H1 (cell line): ENCODE measurements around the gene SRSF2. TPM values are rescaled to one million over a fixed set of nuclear protein-coding genes. Genes with fewer than 3 reads are reported as not detected.

ENCODE experiments used
- CTCF ChIA-PET: fragments of 300-600 bp; sonication (Branson Sonifier 250); formaldehyde crosslinking; loops from one replicate; lab custom pipeline; 2021; ENCODE audit not compliant: partially characterized antibody; lab: Charles Lee
- POLR2A ChIA-PET: fragments of 300-600 bp; sonication (Branson Sonifier 250); formaldehyde crosslinking; loops from one replicate; lab custom pipeline; 2021; ENCODE audit warnings: inconsistent platforms; ENCODE audit not compliant: partially characterized antibody; lab: Charles Lee
- DNase-seq, 2 experiments: peaks; one replicate each; pipeline versions ENCODE4 v3.0.0 to v3.0.0-alpha.2; 2010 to 2022; ENCODE audit warnings: low spot score in 2 of 2, low read depth in 1 of 2, mixed read lengths in 1 of 2
- FAIRE-seq: peaks from 2 replicates; lab custom pipeline; 2011; peaks lifted over from hg19 to GRCh38; lab: Jason Lieb, UNC
- H2AFZ ChIP-seq: 2 replicates; pipeline ENCODE4 v1.8.1; 2012; ENCODE audit warnings: low read length, inconsistent platforms
- H2AK5ac ChIP-seq: 2 replicates; pipeline ENCODE4 v1.6.1; 2013; ENCODE audit warnings: low read depth, low read length
- H2BK120ac ChIP-seq: replicated peaks from 2 replicates; pipeline ENCODE3; 2013; ENCODE audit warnings: low read depth, low read length, inconsistent platforms
- H2BK12ac ChIP-seq: 2 replicates; pipeline ENCODE4 v1.6.1; 2013; ENCODE audit warnings: low read depth, low read length
- H2BK15ac ChIP-seq: 2 replicates; pipeline ENCODE4 v1.6.1; 2013; ENCODE audit warnings: low read length
- H2BK20ac ChIP-seq: 2 replicates; pipeline ENCODE4 v1.6.1; 2013; ENCODE audit warnings: low read length
- H2BK5ac ChIP-seq: 2 replicates; pipeline ENCODE4 v1.6.1; 2013; ENCODE audit warnings: low read depth, low read length
- H3K14ac ChIP-seq: 2 replicates; pipeline ENCODE4 v1.6.1; 2013; ENCODE audit warnings: inconsistent platforms; ENCODE audit not compliant: insufficient read length
- H3K18ac ChIP-seq: 2 replicates; pipeline ENCODE4 v1.6.1; 2013; ENCODE audit warnings: low read length; ENCODE audit errors: extremely low read depth
- H3K23ac ChIP-seq: 2 replicates; pipeline ENCODE4 v1.6.1; 2013; ENCODE audit warnings: inconsistent platforms; ENCODE audit not compliant: insufficient read length
- H3K23me2 ChIP-seq: 2 replicates; pipeline ENCODE4 v1.6.1; 2013; ENCODE audit warnings: low read depth, low read length
- H3K27ac ChIP-seq: 2 replicates; pipeline ENCODE4 v1.6.1; 2011; ENCODE audit warnings: low read depth, low read length, inconsistent platforms
- H3K27me3 ChIP-seq, 4 experiments: replicated peaks in 1 of 4; 1 replicate in 1 of 4; 2 replicates in 3 of 4; pipeline versions ENCODE4 v1.6.1 to v1.8.1; 2011 to 2013; ENCODE audit warnings: low read length in 3 of 4, mild to moderate bottlenecking in 3 of 4, inconsistent platforms in 2 of 4, mixed read lengths in 2 of 4, moderate library complexity in 1 of 4; ENCODE audit not compliant: control insufficient read depth in 3 of 4, insufficient read depth in 3 of 4; ENCODE audit errors: extremely low read depth in 1 of 4
- H3K36me3 ChIP-seq, 4 experiments: 2 replicates each; pipeline versions ENCODE4 v1.6.1 to v1.8.1; 2011 to 2013; ENCODE audit warnings: mild to moderate bottlenecking in 4 of 4, low read length in 3 of 4, moderate library complexity in 2 of 4, control low read depth in 1 of 4, inconsistent platforms in 1 of 4; ENCODE audit not compliant: insufficient read depth in 4 of 4, control insufficient read depth in 2 of 4
- H3K4ac ChIP-seq: replicated peaks from 2 replicates; pipeline ENCODE3; 2013; ENCODE audit warnings: low read length, low read depth, mixed read lengths, inconsistent platforms; ENCODE audit not compliant: insufficient read length
- H3K4me1 ChIP-seq, 4 experiments: replicated peaks in 1 of 4; 1 replicate in 1 of 4; 2 replicates in 3 of 4; pipeline versions ENCODE4 v1.6.1 to v1.8.1; 2011 to 2013; ENCODE audit warnings: low read length in 3 of 4, inconsistent platforms in 2 of 4, mixed read lengths in 1 of 4; ENCODE audit not compliant: insufficient read depth in 4 of 4, control insufficient read depth in 3 of 4
- H3K4me2 ChIP-seq, 2 experiments: 2 replicates each; pipeline versions ENCODE4 v1.6.1 to v1.8.1; 2011 to 2013; ENCODE audit warnings: low read depth in 2 of 2, low read length in 2 of 2, control low read depth in 1 of 2, inconsistent platforms in 1 of 2, mild to moderate bottlenecking in 1 of 2; ENCODE audit not compliant: insufficient read depth in 1 of 2
- H3K4me3 ChIP-seq, 4 experiments: fragments of 200-600, 300-600 bp in 1 of 4; sonication (generic), shearing (Covaris generic), sonication (Bioruptor Twin) in 1 of 4; 2 replicates each; pipeline versions ENCODE4 v1.5.1 to v1.8.1; 2011 to 2016; ENCODE audit warnings: low read length in 4 of 4, low read depth in 3 of 4, control low read depth in 2 of 4, inconsistent platforms in 2 of 4, mild to moderate bottlenecking in 2 of 4, mixed read lengths in 1 of 4, moderate library complexity in 1 of 4; ENCODE audit not compliant: insufficient read depth in 2 of 4; ENCODE audit errors: extremely low read depth in 1 of 4
- H3K56ac ChIP-seq: replicated peaks from 2 replicates; pipeline ENCODE3; 2013; ENCODE audit warnings: low read depth, mild to moderate bottlenecking, mixed read lengths, low read length, inconsistent platforms; ENCODE audit not compliant: insufficient read length
- H3K79me1 ChIP-seq: 2 replicates; pipeline ENCODE4 v1.6.1; 2013; ENCODE audit warnings: low read depth, low read length, control low read depth
- H3K79me2 ChIP-seq, 2 experiments: 2 replicates each; pipeline versions ENCODE4 v1.6.1 to v1.8.1; 2012 to 2013; ENCODE audit warnings: low read length in 2 of 2, mild to moderate bottlenecking in 2 of 2, inconsistent platforms in 1 of 2; ENCODE audit not compliant: insufficient read depth in 2 of 2, control insufficient read depth in 1 of 2
- H3K9ac ChIP-seq, 4 experiments: replicated peaks in 1 of 4; 1 replicate in 1 of 4; 2 replicates in 3 of 4; pipeline versions ENCODE4 v1.6.1 to v1.8.1; 2011 to 2013; ENCODE audit warnings: low read depth in 3 of 4, low read length in 3 of 4, control low read depth in 2 of 4, mild to moderate bottlenecking in 2 of 4, moderate library complexity in 2 of 4, inconsistent platforms in 1 of 4; ENCODE audit errors: extremely low read depth in 1 of 4
- H3K9me3 ChIP-seq, 2 experiments: 2 replicates each; pipeline versions ENCODE4 v1.6.1 to v1.8.1; 2012 to 2013; ENCODE audit warnings: mild to moderate bottlenecking in 2 of 2, moderate library complexity in 2 of 2, control low read depth in 1 of 2, inconsistent platforms in 1 of 2, low read depth in 1 of 2, low read length in 1 of 2, mixed read lengths in 1 of 2; ENCODE audit not compliant: insufficient read depth in 2 of 2
- H4K20me1 ChIP-seq, 2 experiments: replicated peaks in 1 of 2; 2 replicates each; pipeline versions ENCODE3 to v1.8.1; 2011 to 2013; ENCODE audit warnings: inconsistent platforms in 2 of 2, low read length in 2 of 2, mild to moderate bottlenecking in 1 of 2; ENCODE audit not compliant: insufficient read depth in 2 of 2, control insufficient read depth in 1 of 2
- H4K5ac ChIP-seq: 2 replicates; pipeline ENCODE4 v1.6.1; 2013; ENCODE audit warnings: low read length, low read depth, mixed read lengths, inconsistent platforms; ENCODE audit not compliant: insufficient read length
- H4K8ac ChIP-seq: 2 replicates; pipeline ENCODE4 v1.8.0; 2013; ENCODE audit warnings: mild to moderate bottlenecking, moderate library complexity, low read length, inconsistent platforms; ENCODE audit not compliant: insufficient read depth; ENCODE audit errors: extremely low read depth
- H4K91ac ChIP-seq: replicated peaks from 2 replicates; pipeline ENCODE3; 2013; ENCODE audit warnings: low read length, mixed read lengths, inconsistent platforms; ENCODE audit not compliant: insufficient read length
- ATF3 ChIP-seq: IDR thresholded peaks from 2 replicates; pipeline ENCODE4 v1.6.1; 2011; ENCODE audit warnings: low read depth, mild to moderate bottlenecking, low read length; ENCODE audit not compliant: insufficient read depth
- CBX8 ChIP-seq: fragments of 300-800, 300-1000 bp; sonication (generic); IDR thresholded peaks from 2 replicates; pipeline ENCODE4 v1.7.1; 2016; ENCODE audit warnings: low read depth, low read length, borderline replicate concordance
- EZH2 ChIP-seq: fragments of 200-600 bp; sonication (generic); IDR thresholded peaks from 2 replicates; pipeline ENCODE4 v1.7.1; 2012; ENCODE audit warnings: low read depth, mild to moderate bottlenecking, moderate library complexity, low read length, inconsistent platforms; ENCODE audit not compliant: severe bottlenecking
- KDM4A ChIP-seq: IDR thresholded peaks from one replicate; pipeline ENCODE4 v1.7.1; 2012; ENCODE audit warnings: low read depth, mild to moderate bottlenecking, moderate library complexity, low read length, inconsistent platforms; ENCODE audit not compliant: severe bottlenecking
- NANOG ChIP-seq: IDR thresholded peaks from 2 replicates; pipeline ENCODE4 v1.6.1; 2011; ENCODE audit warnings: low read length, low read depth, mild to moderate bottlenecking, inconsistent platforms; ENCODE audit not compliant: insufficient read depth, poor library complexity, severe bottlenecking
- RNF2 ChIP-seq: fragments of 200-900, 300-1000 bp; sonication (generic); IDR thresholded peaks from 2 replicates; pipeline ENCODE4 v1.7.1; 2016; ENCODE audit warnings: borderline replicate concordance, low read depth, mild to moderate bottlenecking, antibody characterized with exemption, low read length; ENCODE audit not compliant: poor library complexity, severe bottlenecking; ENCODE audit errors: missing control alignments
- SIN3A ChIP-seq, 2 experiments: IDR thresholded peaks in 1 of 2; conservative IDR thresholded peaks in 1 of 2; 2 replicates each; pipeline ENCODE4 v1.6.1; 2011 to 2012; ENCODE audit warnings: low read length in 2 of 2, improper control_type of control experiment in 1 of 2, low read depth in 1 of 2, mild to moderate bottlenecking in 1 of 2
- whole genome bisulfite sequencing, 2 experiments: shearing (Covaris generic) in 1 of 2; methylation state at CpG; one replicate each; pipeline versions ENCODE4 v1.1.6 to v1.1.7; 2013 to 2015; ENCODE audit warnings: low lambda C conversion rate in 2 of 2, mixed read lengths in 2 of 2, inconsistent platforms in 1 of 2, low coverage in 1 of 2, missing lambda C conversion rate in 1 of 2; ENCODE audit not compliant: insufficient replicate concordance in 2 of 2, insufficient coverage in 1 of 2, insufficient read length in 1 of 2; ENCODE audit errors: extremely low coverage in 1 of 2, missing lambda C conversion rate in 1 of 2; 5-methylcytosine and 5-hydroxymethylcytosine counted together
- polyA plus RNA-seq, 7 experiments: library from polyadenylated mRNA; depleted of rRNA in 3 of 7; stranded (reverse) in 5 of 7; unstranded in 2 of 7; fragments of >200 nt in 5 of 7; fragments of 200-250 nt in 2 of 7; gene quantifications; 1 replicate in 5 of 7; 2 replicates in 1 of 7; 4 replicates in 1 of 7; pipeline versions ENCODE4 v1.2.1 to v1.2.3, GENCODE V29; 2011 to 2013; ENCODE audit warnings: missing spikeins in 2 of 7, mixed read lengths in 2 of 7
- total RNA-seq: library from RNA; stranded (reverse); fragmentation: NEBNext Ultra II Directional; extraction: Animal tissue kit (Norgen Biotek cat#: 25700); gene quantifications from 2 replicates; pipeline ENCODE4 v1.2.1, GENCODE V29; 2021

SRSF2 gene
- total and polyA plus RNA-seq, 2 of the 8 experiments (the other 6 are each of a cell fraction or from before 2014, with no cell fraction given), result 397 to 401 TPM

GRCh38 chr17:76720211-76720610, 16.9 kb downstream of the SRSF2 start:
- Histone ChIP-seq H3K79me1 (no peaks in the 10 kb centered on the region), H2BK120ac (no peak overlapping the region), H3K36me3 (peaks cover 11 to 66% (median 44%) of the 10 kb centered on the region in 4 experiments), H4K20me1 (peaks cover 0 to 4% of the 10 kb centered on the region in 2 experiments), H2BK20ac (no peak overlapping the region), H3K79me2 (peaks cover 0 to 3% of the 10 kb centered on the region in 2 experiments; a peak in 1 of 4 replicates), H2BK12ac (no peak overlapping the region), H3K4me1 (no peaks in the 10 kb centered on the region; a peak in 1 of 7 replicates), H2AK5ac (no peak overlapping the region), H3K23me2 (no peaks in the 10 kb centered on the region), H3K23ac (no peak overlapping the region), H3K9ac (no peak overlapping the region), H3K4me2 (no peak overlapping the region), H4K91ac (no peak overlapping the region), H2AFZ (no peak overlapping the region), H3K27ac (no peak overlapping the region), H3K27me3 (no peaks in the 10 kb centered on the region), H3K4me3 (no peak overlapping the region), H3K4ac (no peak overlapping the region), H3K14ac (no peak overlapping the region), H2BK15ac (no peak overlapping the region), H3K56ac (no peak overlapping the region), H3K18ac (no peak overlapping the region), H2BK5ac (no peak overlapping the region), H3K9me3 (no peaks in the 10 kb centered on the region), H4K5ac (no peak overlapping the region), H4K8ac (no peak overlapping the region)
- WGBS, 2 experiments, result 88% methylated on average over 9 of the region's 9 CpGs; no CpG with 5 or more reads in 1 of the 2 experiments
- TF ChIP-seq RNF2 (no peak), EZH2 (no peak), NANOG (no peak), KDM4A (no peak), ATF3 (no peak), CBX8 (no peak), SIN3A (conservative IDR thresholded peaks at IDR 0.05 in 1 of 2, IDR thresholded peaks at IDR 0.05 in 1 of 2; ENCODE audit: low read depth in 1 of 2, low read length in 2 of 2) (no peak)
- FAIRE-seq (no peak), DNase-seq (no peak)
- POLR2A ChIA-PET, result interaction anchor here (1.0 to 1.3 kb wide), 2 partner anchors 8 to 12 kb away, joined by 3 to 8 read pairs; no protein-coding TSS in a partner anchor
- CTCF ChIA-PET, result interaction anchor here (1.7 to 10.2 kb wide), 3 partner anchors 9 to 34 kb away, joined by 4 to 155 read pairs (median 21); partner anchors contain the start of gene MXRA7
